ENCODE data around the gene SLC4A4. TPM values are rescaled to one million over a fixed set of nuclear protein-coding genes. Genes with fewer than 3 reads are reported as not detected.
"Not testable (repeated sequence)": the region's sequence is repeated elsewhere in the genome, so short reads cannot be mapped to it uniquely, and the experiment has no call there.

The SLC4A4 gene
- total RNA-seq, 1 experiment from 2014 or later = not detected

GRCh38 chr4:71402616-71403015 is 63.8 kb downstream of the SLC4A4 start:
- no peak for TF ChIP-seq CTCF (IDR thresholded peaks at IDR 0.05; ENCODE audit: unreplicated experiment)
- H3K27me3 Mint-ChIP-seq (ENCODE audit: insufficient read depth, unreplicated experiment) = no peaks in the 10 kb centered on the region
- H3K4me1 Mint-ChIP-seq (ENCODE audit: insufficient read depth, unreplicated experiment) = no peaks in the 10 kb centered on the region
- no peak for DNase-seq (ENCODE audit: unreplicated experiment)
- H3K36me3 Mint-ChIP-seq (ENCODE audit: insufficient read depth, unreplicated experiment) = no peaks in the 10 kb centered on the region
- intact Hi-C loops (cut with micrococcal nuclease) = no loop called here
- no TSS peak for BruUV-seq (replicated peaks)
- no peak overlapping the region for H3K4me3 Mint-ChIP-seq (ENCODE audit: unreplicated experiment)
- POLR2A ChIA-PET = no interaction called here
- H3K9me3 Mint-ChIP-seq (ENCODE audit: unreplicated experiment) = no peaks in the 10 kb centered on the region
- CTCF ChIA-PET = no interaction called here
- no peak overlapping the region for H3K27ac Mint-ChIP-seq (ENCODE audit: low read depth, unreplicated experiment)

GRCh38 chr4:71404049-71404448 is 65.2 kb downstream of the SLC4A4 start:
- Mint-ChIP-seq H3K9me3 (ENCODE audit: unreplicated experiment) (peaks cover 10% of the 10 kb centered on the region), H3K4me3 (ENCODE audit: unreplicated experiment) (no peak overlapping the region), H3K27ac (ENCODE audit: low read depth, unreplicated experiment) (no peak overlapping the region), H3K4me1 (ENCODE audit: insufficient read depth, unreplicated experiment) (no peaks in the 10 kb centered on the region), H3K36me3 (ENCODE audit: insufficient read depth, unreplicated experiment) (no peaks in the 10 kb centered on the region), H3K27me3 (ENCODE audit: insufficient read depth, unreplicated experiment) (no peaks in the 10 kb centered on the region)
- intact Hi-C loops (cut with micrococcal nuclease) = no loop called here
- DNase-seq (ENCODE audit: unreplicated experiment) = no peak
- ChIA-PET CTCF (no interaction called here), POLR2A (interaction anchor here (0.7 kb wide), 1 partner anchor 114 kb away, joined by 3 read pairs; no protein-coding TSS in a partner anchor)
- no TSS peak for BruUV-seq (replicated peaks)
- TF ChIP-seq CTCF (IDR thresholded peaks at IDR 0.05; ENCODE audit: unreplicated experiment) = no peak

- POLR2A ChIA-PET = interaction anchor here (0.8 kb wide), 1 partner anchor 65 kb away, joined by 3 read pairs; no protein-coding TSS in a partner anchor
- no peak overlapping the region for H3K27ac Mint-ChIP-seq (ENCODE audit: low read depth, unreplicated experiment)
- DNase-seq (ENCODE audit: unreplicated experiment) = no peak
- H3K36me3 Mint-ChIP-seq (ENCODE audit: insufficient read depth, unreplicated experiment) = no peaks in the 10 kb centered on the region
- no peaks in the 10 kb centered on the region for H3K4me1 Mint-ChIP-seq (ENCODE audit: insufficient read depth, unreplicated experiment)
- TF ChIP-seq CTCF (IDR thresholded peaks at IDR 0.05; ENCODE audit: unreplicated experiment) = no peak
- CTCF ChIA-PET = interaction anchor here (0.7 kb wide), 3 partner anchors 24 to 444 kb away, joined by 3 to 4 read pairs (median 4); no protein-coding TSS in a partner anchor
- H3K27me3 Mint-ChIP-seq (ENCODE audit: insufficient read depth, unreplicated experiment) = no peaks in the 10 kb centered on the region
- intact Hi-C loops (cut with micrococcal nuclease) = no loop called here
- H3K4me3 Mint-ChIP-seq (ENCODE audit: unreplicated experiment) = no peak overlapping the region
- no TSS peak for BruUV-seq (replicated peaks)
- peaks cover 13% of the 10 kb centered on the region for H3K9me3 Mint-ChIP-seq (ENCODE audit: unreplicated experiment)
Measured at GRCh38 chr4:71405791-71406190, 67.0 kb downstream of the SLC4A4 start.

- Mint-ChIP-seq H3K27ac (ENCODE audit: low read depth, unreplicated experiment) (no peak overlapping the region), H3K36me3 (ENCODE audit: insufficient read depth, unreplicated experiment) (no peaks in the 10 kb centered on the region), H3K27me3 (ENCODE audit: insufficient read depth, unreplicated experiment) (no peaks in the 10 kb centered on the region), H3K4me3 (ENCODE audit: unreplicated experiment) (no peak overlapping the region), H3K9me3 (ENCODE audit: unreplicated experiment) (peaks cover 13% of the 10 kb centered on the region), H3K4me1 (ENCODE audit: insufficient read depth, unreplicated experiment) (no peaks in the 10 kb centered on the region)
- TF ChIP-seq CTCF (IDR thresholded peaks at IDR 0.05; ENCODE audit: unreplicated experiment) = no peak
- ChIA-PET POLR2A (no interaction called here), CTCF (interaction anchor here (0.7 kb wide), 1 partner anchor 280 kb away, joined by 4 read pairs; no protein-coding TSS in a partner anchor)
- DNase-seq (ENCODE audit: unreplicated experiment) = no peak
- no TSS peak for BruUV-seq (replicated peaks)
- intact Hi-C loops (cut with micrococcal nuclease) = no loop called here
Measured at GRCh38 chr4:71406459-71406963, 67.7 kb downstream of the SLC4A4 start.

- CTCF ChIA-PET; H3K4me1 Mint-ChIP-seq (ENCODE audit: insufficient read depth, unreplicated experiment); H3K36me3 Mint-ChIP-seq (ENCODE audit: insufficient read depth, unreplicated experiment); DNase-seq (ENCODE audit: unreplicated experiment); POLR2A ChIA-PET; H3K4me3 Mint-ChIP-seq (ENCODE audit: unreplicated experiment); BruUV-seq (replicated peaks); H3K27me3 Mint-ChIP-seq (ENCODE audit: insufficient read depth, unreplicated experiment); H3K27ac Mint-ChIP-seq (ENCODE audit: low read depth, unreplicated experiment); intact Hi-C loops (cut with micrococcal nuclease): not testable (repeated sequence)
- H3K9me3 Mint-ChIP-seq (ENCODE audit: unreplicated experiment) = peaks cover 13% of the 10 kb centered on the region
Measured at GRCh38 chr4:71408961-71409360, 70.1 kb downstream of the SLC4A4 start.
